Body of pancreas (tissue), 4 donors: Measurements from ENCODE around the gene TBATA.

Source experiments
- POLR2A ChIP-seq, 3 donors: fragments of 450-650 bp; IDR thresholded peaks; one replicate each; pipeline ENCODE4 v1.6.1; 2016; ENCODE audit warnings: antibody characterized with exemption in 3 of 3, mild to moderate bottlenecking in 2 of 3
- TF ChIP-seq, protein P1 (sequence below), 7 experiments: fragments of 450-650 bp in 4 of 7; fragments of 200-600 bp in 3 of 7; sonication (generic) in 3 of 7; IDR thresholded peaks; one replicate each; pipeline ENCODE4 v1.5.1; 2016 to 2019; ENCODE audit warnings: antibody characterized with exemption in 7 of 7

DNA sequence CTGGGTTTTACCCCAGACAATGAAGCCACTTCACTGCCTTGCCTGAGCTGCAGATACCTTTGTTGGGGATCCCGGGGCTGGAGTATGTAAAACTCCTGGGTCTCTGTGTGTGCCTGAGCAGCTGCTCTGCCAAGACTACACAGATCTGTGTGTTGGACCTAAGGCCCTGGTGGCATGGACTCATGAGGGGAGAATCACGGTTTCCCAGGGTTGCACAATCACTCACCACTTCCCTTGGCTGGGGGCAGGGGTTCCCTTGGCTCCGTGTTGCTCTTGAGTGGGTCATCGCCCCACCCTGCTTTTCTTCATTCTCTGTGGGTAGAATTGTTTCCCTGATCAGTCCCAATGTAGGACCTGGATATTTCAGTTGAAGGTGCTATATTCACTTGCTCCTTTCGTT lies 13.9 kb upstream of the TBATA start:
- TF ChIP-seq, protein P1, sequence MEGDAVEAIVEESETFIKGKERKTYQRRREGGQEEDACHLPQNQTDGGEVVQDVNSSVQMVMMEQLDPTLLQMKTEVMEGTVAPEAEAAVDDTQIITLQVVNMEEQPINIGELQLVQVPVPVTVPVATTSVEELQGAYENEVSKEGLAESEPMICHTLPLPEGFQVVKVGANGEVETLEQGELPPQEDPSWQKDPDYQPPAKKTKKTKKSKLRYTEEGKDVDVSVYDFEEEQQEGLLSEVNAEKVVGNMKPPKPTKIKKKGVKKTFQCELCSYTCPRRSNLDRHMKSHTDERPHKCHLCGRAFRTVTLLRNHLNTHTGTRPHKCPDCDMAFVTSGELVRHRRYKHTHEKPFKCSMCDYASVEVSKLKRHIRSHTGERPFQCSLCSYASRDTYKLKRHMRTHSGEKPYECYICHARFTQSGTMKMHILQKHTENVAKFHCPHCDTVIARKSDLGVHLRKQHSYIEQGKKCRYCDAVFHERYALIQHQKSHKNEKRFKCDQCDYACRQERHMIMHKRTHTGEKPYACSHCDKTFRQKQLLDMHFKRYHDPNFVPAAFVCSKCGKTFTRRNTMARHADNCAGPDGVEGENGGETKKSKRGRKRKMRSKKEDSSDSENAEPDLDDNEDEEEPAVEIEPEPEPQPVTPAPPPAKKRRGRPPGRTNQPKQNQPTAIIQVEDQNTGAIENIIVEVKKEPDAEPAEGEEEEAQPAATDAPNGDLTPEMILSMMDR (IDR thresholded peaks at IDR 0.05), result no peak
- no peak for TF ChIP-seq POLR2A (IDR thresholded peaks at IDR 0.05)
